CD4-positive, alpha-beta T cell (primary cell): Measurements from ENCODE around the gene ELP5. TPM values are rescaled to one million over a fixed set of nuclear protein-coding genes. Genes with fewer than 3 reads are reported as not detected.

Experiments
- ATAC-seq: fragments of 200-7000 bp; cut with Tn5 transposase; one replicate; pipeline ENCODE4 v1.10.0; 2022; ENCODE audit warnings: mild to moderate bottlenecking; ENCODE audit not compliant: poor library complexity
- CTCF ChIA-PET: fragments of 350-600 bp; sonication (Branson Sonifier 250); formaldehyde crosslinking; loops from one replicate; lab custom pipeline; 2021; ENCODE audit warnings: antibody characterized with exemption, inconsistent platforms; lab: Charles Lee
- POLR2A ChIA-PET: fragments of 350-600 bp; sonication (Branson Sonifier 250); formaldehyde crosslinking; loops from one replicate; lab custom pipeline; 2021; ENCODE audit warnings: antibody characterized with exemption, inconsistent platforms; lab: Charles Lee
- DNase-seq, 14 experiments: peaks; one replicate each; pipeline ENCODE4 v3.0.0-alpha.2; 2013 to 2020; ENCODE audit warnings: mixed read lengths in 2 of 14
- H3K27ac ChIP-seq, 2 donors: one replicate each; pipeline versions ENCODE4 v1.5.1 to v1.7.0; 2013; ENCODE audit warnings: low read length in 2 of 2, low read depth in 1 of 2, mild to moderate bottlenecking in 1 of 2
- H3K27me3 ChIP-seq, 2 experiments: 1 replicate in 1 of 2; 2 replicates in 1 of 2; pipeline versions ENCODE4 v1.6.1 to v1.7.0; 2013; ENCODE audit warnings: low read length in 2 of 2, control low read depth in 1 of 2, mild to moderate bottlenecking in 1 of 2, moderate library complexity in 1 of 2; ENCODE audit not compliant: insufficient read depth in 2 of 2, control insufficient read depth in 1 of 2
- H3K36me3 ChIP-seq: one replicate; pipeline ENCODE4 v1.6.1; 2013; ENCODE audit warnings: low read length, control low read depth; ENCODE audit not compliant: insufficient read depth
- H3K4me1 ChIP-seq: one replicate; pipeline ENCODE4 v1.6.1; 2013; ENCODE audit warnings: low read length, control low read depth; ENCODE audit not compliant: insufficient read depth
- H3K4me3 ChIP-seq: one replicate; pipeline ENCODE4 v1.5.1; 2013; ENCODE audit warnings: mild to moderate bottlenecking, low read length, moderate library complexity
- H3K9me3 ChIP-seq, 2 experiments: 1 replicate in 1 of 2; 2 replicates in 1 of 2; pipeline versions ENCODE4 v1.6.1 to v1.7.0; 2013; ENCODE audit warnings: low read length in 2 of 2, mild to moderate bottlenecking in 2 of 2, control low read depth in 1 of 2, moderate library complexity in 1 of 2; ENCODE audit not compliant: control insufficient read depth in 1 of 2, insufficient read depth in 1 of 2
- H3K27ac Mint-ChIP-seq: one replicate; pipeline ENCODE4 v1.8.0; 2020; ENCODE audit warnings: mixed read lengths
- H3K27me3 Mint-ChIP-seq: one replicate; pipeline ENCODE4 v1.8.0; 2021; ENCODE audit warnings: mixed read lengths
- H3K36me3 Mint-ChIP-seq: one replicate; pipeline ENCODE4 v1.8.0; 2021; ENCODE audit warnings: low read depth, mixed read lengths
- H3K4me1 Mint-ChIP-seq: one replicate; pipeline ENCODE4 v1.8.0; 2021; ENCODE audit warnings: low read depth, mixed read lengths
- H3K4me3 Mint-ChIP-seq: one replicate; pipeline ENCODE4 v1.8.0; 2020; ENCODE audit warnings: mild to moderate bottlenecking, mixed read lengths
- H3K9me3 Mint-ChIP-seq: one replicate; pipeline ENCODE4 v1.8.0; 2020; ENCODE audit warnings: mixed read lengths
- intact Hi-C, 2 experiments: fragments of 100-400 bp; cut with DNase I in 1 of 2; cut with micrococcal nuclease in 1 of 2; formaldehyde crosslinking; loops; one replicate each; pipeline versions ENCODE4 v1.15.1 to v1.9.0; 2023 to 2025; cut with DNase I, micrococcal nuclease
- total RNA-seq, 174 experiments: library from RNA in 2 of 174; stranded (reverse) in 2 of 174; gene quantifications; one replicate each; pipeline ENCODE4 v1.2.3 and lab custom pipeline; 2021 to 2026
- TF ChIP-seq, protein P1 (sequence below): fragments of 200-600 bp; IDR thresholded peaks from one replicate; pipeline ENCODE4 v1.8.0; 2022; ENCODE audit warnings: antibody characterized with exemption, mild to moderate bottlenecking

ELP5 gene
- total RNA-seq, 2 experiments from 2014 or later = 20.1 to 21.3 TPM

DNA sequence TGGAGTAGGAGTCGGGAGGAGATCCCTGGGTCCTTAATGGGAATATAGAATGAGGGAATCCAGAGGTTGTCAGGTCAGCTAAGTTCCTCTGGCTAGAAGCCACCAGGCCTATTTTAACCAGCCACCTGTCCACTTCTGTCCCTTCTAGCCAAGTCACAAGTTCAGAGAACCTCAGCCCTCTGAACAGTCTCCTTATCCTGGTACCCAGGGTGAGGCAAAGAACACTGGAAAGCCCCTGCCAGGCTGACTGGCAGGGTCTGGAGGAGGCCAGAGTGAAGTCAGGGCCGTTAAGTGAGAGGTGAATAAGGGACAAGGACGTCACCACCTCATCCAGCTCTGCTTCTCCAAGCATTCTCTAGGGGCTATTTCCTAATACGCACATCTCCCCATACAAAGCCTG, 3.2 kb upstream of the ELP5 start:
- ChIA-PET CTCF (interaction anchor here (0.7 to 1.6 kb wide), 3 partner anchors 21 to 47 kb away, joined by 3 to 4 read pairs (median 4); no protein-coding TSS in a partner anchor), POLR2A (interaction anchor here (0.5 to 3.4 kb wide), 3 partner anchors 8 to 379 kb away, joined by 3 to 54 read pairs (median 4); partner anchors contain the start of genes GABARAP, PHF23 and SAT2)
- intact Hi-C loops = no loop called here
- no peaks in the 10 kb centered on the region for H3K9me3 Mint-ChIP-seq
- TF ChIP-seq, protein P1, sequence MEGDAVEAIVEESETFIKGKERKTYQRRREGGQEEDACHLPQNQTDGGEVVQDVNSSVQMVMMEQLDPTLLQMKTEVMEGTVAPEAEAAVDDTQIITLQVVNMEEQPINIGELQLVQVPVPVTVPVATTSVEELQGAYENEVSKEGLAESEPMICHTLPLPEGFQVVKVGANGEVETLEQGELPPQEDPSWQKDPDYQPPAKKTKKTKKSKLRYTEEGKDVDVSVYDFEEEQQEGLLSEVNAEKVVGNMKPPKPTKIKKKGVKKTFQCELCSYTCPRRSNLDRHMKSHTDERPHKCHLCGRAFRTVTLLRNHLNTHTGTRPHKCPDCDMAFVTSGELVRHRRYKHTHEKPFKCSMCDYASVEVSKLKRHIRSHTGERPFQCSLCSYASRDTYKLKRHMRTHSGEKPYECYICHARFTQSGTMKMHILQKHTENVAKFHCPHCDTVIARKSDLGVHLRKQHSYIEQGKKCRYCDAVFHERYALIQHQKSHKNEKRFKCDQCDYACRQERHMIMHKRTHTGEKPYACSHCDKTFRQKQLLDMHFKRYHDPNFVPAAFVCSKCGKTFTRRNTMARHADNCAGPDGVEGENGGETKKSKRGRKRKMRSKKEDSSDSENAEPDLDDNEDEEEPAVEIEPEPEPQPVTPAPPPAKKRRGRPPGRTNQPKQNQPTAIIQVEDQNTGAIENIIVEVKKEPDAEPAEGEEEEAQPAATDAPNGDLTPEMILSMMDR = no peak
- Histone ChIP-seq H3K36me3 (peaks cover 31% of the 10 kb centered on the region), H3K4me1 (peaks cover 36% of the 10 kb centered on the region), H3K9me3 (no peaks in the 10 kb centered on the region), H3K4me3 (no peak overlapping the region), H3K27ac (no peak overlapping the region), H3K27me3 (no peaks in the 10 kb centered on the region)
- peak overlapping the region; percentile 94 for H3K4me3 Mint-ChIP-seq
- peaks cover 45% of the 10 kb centered on the region for H3K36me3 Mint-ChIP-seq
- H3K27me3 Mint-ChIP-seq = no peaks in the 10 kb centered on the region
- DNase-seq (peak in 1 of 14 experiments; percentile 11), ATAC-seq (no peak)
- H3K27ac Mint-ChIP-seq = peak overlapping the region; percentile 100
- peaks cover 45% of the 10 kb centered on the region for H3K4me1 Mint-ChIP-seq

DNA sequence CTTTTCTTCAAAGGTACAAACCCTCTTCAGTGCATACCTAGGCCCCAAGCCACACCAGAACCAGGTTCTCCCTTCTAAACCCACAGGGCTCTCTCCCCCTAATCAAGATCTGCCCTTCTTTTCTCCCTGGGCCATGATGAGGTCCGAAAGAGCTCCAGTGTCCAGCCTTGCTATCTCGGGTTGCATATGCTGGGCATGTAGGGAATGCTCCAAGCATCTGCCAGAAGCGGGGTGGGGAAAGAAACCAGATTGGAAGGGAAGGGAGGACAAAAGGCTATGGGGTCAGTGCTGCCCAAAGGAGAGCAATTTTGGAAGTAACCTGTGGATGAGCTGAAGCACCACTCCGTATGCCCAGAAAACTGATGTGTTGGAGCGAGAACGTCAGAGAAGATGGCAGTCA, 2.8 kb upstream of the ELP5 start:
- intact Hi-C loops = no loop called here
- no peaks in the 10 kb centered on the region for H3K27me3 Mint-ChIP-seq
- POLR2A ChIA-PET = interaction anchor here (1.2 to 3.4 kb wide), 3 partner anchors 9 to 379 kb away, joined by 3 to 54 read pairs (median 4); partner anchors contain the start of genes DVL2, GABARAP, PHF23 and SAT2
- Histone ChIP-seq H3K27me3 (no peaks in the 10 kb centered on the region), H3K36me3 (peaks cover 27% of the 10 kb centered on the region), H3K4me1 (peaks cover 36% of the 10 kb centered on the region), H3K4me3 (no peak overlapping the region), H3K27ac (no peak overlapping the region), H3K9me3 (no peaks in the 10 kb centered on the region)
- DNase-seq (peak in 1 of 14 experiments; percentile 9), ATAC-seq (no peak)
- peaks cover 49% of the 10 kb centered on the region for H3K36me3 Mint-ChIP-seq
- peaks cover 45% of the 10 kb centered on the region for H3K4me1 Mint-ChIP-seq
- CTCF ChIA-PET = interaction anchor here (1.2 to 1.6 kb wide), 2 partner anchors 29 to 47 kb away, joined by 3 to 4 read pairs; no protein-coding TSS in a partner anchor
- H3K9me3 Mint-ChIP-seq = no peaks in the 10 kb centered on the region
- peak overlapping the region; percentile 94 for H3K4me3 Mint-ChIP-seq
- TF ChIP-seq, protein P1 = no peak
- H3K27ac Mint-ChIP-seq = peak overlapping the region; percentile 100

DNA sequence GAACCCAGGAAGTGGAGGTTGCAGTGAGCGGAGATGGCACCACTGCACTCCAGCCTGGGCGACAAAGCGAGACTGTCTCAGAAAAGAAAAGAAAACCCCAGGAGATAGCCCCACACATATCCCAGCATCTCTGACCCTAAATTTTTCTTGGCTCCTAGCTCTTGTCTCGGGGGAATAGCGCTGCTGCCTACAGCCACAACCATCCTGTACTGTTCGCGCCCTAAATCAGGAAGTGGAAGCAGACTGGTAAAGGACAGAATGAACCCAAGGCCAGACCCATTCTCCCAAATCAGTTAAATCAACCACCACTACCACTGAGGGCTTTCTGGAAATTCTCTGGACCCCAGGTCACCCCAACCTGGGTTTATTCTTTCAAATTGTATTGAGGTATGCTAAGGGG, 2.2 kb upstream of the ELP5 start:
- Histone ChIP-seq H3K27me3 (no peaks in the 10 kb centered on the region), H3K9me3 (no peaks in the 10 kb centered on the region), H3K36me3 (peaks cover 25% of the 10 kb centered on the region), H3K4me3 (peak overlapping the region; percentile 71), H3K4me1 (peaks cover 36% of the 10 kb centered on the region), H3K27ac (peak overlapping the region in 1 of 2 donors; percentile 16)
- Mint-ChIP-seq H3K27ac (peak overlapping the region; percentile 100), H3K36me3 (peaks cover 49% of the 10 kb centered on the region), H3K4me1 (peaks cover 45% of the 10 kb centered on the region), H3K4me3 (peak overlapping the region; percentile 94), H3K27me3 (no peaks in the 10 kb centered on the region), H3K9me3 (no peaks in the 10 kb centered on the region)
- ChIA-PET POLR2A (interaction anchor here (1.2 to 3.4 kb wide), 3 partner anchors 9 to 378 kb away, joined by 3 to 54 read pairs (median 4); partner anchors contain the start of genes DVL2, GABARAP, PHF23 and SAT2), CTCF (interaction anchor here (1.2 to 1.6 kb wide), 2 partner anchors 29 to 46 kb away, joined by 3 to 4 read pairs; no protein-coding TSS in a partner anchor)
- no peak for DNase-seq
- intact Hi-C loops = loop anchor here in 1 of 2 experiments (5.0 kb wide), 4 partner anchors 33 to 312 kb away; partner anchors contain the start of genes ACADVL, DLG4, EIF5A and FGF11
- TF ChIP-seq, protein P1 = no peak
- no peak for ATAC-seq
